Activated CD4-positive, alpha-beta T cell treated with anti-CD3 and anti-CD28 coated beads for 4 hours (primary cell): ENCODE results near the gene ANKS1B.
"Not testable (repeated sequence)": the region's sequence is repeated elsewhere in the genome, so short reads cannot be mapped to it uniquely, and the experiment has no call there.

Experiments
- DNase-seq, 2 donors: peaks; one replicate each; pipeline ENCODE4 v3.0.0-alpha.2; 2020

Gene ANKS1B

DNA sequence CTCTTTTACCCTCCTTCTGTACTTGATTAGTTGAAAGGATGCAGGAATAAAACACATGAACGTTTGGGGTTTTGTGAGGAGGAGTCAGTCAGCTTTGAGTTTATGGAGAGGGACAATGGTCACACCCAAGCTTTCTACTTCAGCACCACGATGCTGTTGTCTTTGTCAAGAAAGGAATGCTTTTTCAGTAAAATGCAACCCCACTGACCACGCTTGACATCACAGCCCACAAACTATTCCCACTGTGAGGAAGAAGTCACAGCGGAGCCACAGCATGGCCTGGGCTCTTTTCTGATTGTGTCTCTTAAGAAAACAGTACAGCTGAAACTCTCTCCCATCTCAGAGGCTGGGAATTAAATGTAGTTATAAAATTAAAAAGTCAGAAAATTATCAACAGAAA, 1204.5 kb downstream of the ANKS1B start:
- DNase-seq, result no peak

DNA sequence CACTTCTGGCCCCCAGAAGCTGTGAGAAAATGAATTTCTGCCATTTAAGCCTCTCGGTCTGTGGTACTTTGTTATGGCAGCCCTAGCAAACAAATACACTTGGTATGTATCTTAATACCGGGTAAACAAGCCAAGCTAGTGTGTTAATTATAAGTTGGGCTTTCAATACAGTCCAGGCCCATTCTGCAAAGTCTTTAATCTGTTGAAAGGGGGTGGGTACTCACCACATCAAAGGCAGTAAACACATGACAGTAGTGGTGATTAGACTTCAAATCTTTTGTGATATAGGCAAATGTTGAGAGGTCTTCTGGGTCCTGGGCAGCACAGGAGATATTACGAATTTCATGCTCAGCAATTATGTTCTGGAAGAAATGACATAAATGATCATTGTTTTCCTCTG, 1211.9 kb downstream of the ANKS1B start:
- DNase-seq, result no peak

DNA sequence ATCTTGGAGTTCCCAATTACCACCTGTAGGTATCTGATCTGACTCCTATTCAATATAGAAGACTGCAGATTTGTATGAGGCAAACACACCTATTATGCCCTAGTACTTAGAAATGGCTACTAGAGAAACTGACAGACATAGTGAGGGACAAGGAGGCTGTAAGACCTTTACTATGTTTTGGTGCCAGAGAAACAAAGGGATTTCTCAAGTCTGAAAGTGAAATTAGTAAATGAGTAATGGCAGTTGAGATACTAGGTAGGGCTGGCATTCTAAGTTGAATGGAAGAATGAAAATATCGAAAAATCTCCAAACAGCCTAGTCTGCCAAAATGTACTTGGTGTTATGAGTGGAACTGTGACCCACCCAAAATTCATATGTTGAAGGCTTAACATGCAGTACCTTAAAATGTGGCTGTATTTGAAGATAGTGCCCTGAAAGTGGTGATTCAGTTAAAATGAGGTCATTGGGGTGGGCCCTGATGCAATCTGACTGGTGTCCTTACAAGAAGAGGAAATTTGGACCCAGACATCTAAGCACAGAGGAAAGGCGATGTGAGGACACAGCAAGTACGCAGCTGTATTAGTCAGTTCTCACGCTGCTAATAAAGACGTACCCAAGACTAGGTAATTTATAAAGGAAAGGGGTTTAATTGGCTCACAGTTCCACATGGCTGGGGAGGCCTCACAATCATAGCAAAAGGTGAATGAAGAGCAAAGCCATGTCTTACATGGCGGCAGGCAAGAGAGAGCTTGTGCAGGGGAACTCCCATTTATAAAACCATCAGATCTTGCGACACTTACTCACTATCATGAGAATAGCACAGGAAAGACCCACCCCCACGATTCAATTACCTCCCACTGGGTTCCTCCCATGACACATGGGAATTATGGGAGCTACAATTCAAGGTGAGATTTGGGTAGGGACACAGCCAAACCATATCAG, 1212.7 kb downstream of the ANKS1B start:
- DNase-seq, result no peak

DNA sequence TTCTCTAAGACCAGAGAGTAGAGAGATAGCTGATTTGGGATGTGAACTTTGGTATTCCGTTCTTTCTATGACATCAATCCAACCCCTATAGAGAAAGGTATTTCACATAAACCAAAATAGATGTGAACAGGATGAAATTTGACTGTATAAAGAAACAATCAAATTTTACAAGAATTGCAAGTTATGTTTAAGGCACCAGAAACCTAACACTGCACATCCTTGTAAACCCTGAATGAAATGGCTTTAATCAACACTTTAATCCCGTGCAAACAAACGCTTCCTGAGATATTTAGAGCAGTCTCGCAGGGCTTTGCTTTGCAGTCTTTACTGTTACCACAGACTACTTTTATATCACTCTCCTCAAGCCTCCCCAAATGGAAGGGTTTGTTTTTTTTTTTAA, 1214.5 kb downstream of the ANKS1B start:
- no peak for DNase-seq

DNA sequence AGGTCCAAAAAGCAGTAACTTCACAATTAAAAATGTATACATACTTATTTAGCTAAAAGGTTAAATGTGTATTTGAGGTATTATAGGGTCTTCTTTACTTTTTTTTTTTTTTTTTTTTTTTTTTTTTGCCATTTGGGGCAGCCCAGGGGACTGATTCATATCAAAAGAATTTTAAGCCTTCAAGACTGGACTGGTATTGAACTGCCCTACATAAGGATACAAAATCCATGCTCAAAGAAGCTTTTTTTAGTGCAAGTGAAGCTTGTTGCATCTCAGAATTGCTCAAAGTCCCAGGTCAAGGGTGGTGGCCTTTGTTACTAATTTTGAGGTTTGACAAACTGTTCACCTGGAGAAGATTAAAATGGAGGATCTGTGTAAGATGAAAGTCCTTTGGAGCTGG, 1215.7 kb downstream of the ANKS1B start:
- no peak for DNase-seq

DNA sequence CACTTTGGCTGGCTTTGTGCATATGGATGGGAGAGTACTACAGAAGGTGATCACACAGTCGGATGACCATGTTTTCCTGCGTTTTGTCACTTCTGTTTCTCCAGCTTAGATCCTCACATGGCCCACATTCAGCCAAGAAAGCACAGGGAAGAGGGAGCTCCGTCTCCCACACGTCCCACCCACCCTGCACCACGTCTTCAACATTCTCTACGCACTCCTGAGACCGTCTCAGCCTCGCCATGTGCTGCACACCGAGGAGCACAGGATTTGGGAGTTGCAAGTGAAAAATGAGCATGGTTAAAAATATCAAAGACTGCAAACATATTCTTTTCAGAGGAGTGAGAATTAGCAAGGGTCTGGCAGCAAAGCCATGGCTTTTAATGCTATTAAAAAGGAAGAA, 1217.5 kb downstream of the ANKS1B start:
- no peak for DNase-seq

DNA sequence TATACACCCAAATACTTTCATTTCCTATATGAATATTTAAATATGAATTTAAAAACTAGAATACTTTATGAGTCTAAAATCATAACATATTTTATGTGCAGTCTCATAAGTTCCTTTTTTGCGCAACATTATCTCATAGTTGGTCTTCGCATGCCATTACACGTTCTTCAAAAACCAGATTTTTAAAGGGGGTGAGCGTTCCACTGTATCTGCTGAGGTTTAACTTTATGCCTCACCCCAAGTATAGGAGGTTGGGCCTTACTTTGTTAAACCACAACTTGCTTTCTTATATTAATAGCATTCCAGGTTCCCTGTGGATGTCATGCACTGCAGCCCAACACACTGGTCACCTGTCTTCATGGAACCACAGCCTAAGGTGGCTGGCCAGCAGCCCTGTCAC, 1221.1 kb downstream of the ANKS1B start:
- DNase-seq, result no peak

DNA sequence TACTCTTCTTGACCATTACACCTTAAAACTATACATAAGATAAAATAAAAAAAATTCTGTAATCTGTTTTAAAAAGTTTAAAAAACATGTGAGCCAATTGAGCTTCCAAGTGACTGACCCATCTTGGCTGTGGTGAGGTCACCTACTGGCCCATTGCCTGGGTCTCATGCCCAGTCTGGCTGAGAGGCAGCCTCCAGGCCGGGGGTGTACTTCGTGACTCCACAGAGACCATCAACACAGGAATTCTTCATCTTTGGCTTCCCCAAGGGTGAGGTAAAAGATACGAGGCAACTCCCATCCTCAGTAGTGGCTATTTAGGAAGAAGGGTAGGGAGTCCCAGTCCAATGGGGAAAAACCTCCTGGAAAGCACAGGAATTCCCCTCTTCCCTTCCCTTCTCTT, 1226.4 kb downstream of the ANKS1B start:
- no peak for DNase-seq

DNA sequence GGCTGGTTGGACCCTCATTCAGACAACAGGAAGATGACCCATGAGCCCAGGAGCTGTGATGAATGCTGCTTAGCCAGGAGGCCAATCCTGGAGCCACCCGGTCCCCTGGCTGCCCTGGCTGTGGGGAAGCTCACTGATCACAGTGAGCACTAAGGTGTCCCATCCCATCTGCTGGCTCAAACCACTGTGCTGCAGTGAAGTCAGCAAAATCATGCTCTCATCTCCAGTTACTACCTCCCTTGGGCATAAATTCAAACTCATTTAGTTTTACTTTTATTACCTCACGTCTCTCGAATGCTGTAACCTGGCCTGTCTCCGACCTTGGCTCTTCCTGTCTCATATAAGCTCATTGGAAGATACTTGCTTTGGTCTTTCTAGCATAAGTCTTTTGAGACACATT, 1227.3 kb downstream of the ANKS1B start:
- no peak for DNase-seq

DNA sequence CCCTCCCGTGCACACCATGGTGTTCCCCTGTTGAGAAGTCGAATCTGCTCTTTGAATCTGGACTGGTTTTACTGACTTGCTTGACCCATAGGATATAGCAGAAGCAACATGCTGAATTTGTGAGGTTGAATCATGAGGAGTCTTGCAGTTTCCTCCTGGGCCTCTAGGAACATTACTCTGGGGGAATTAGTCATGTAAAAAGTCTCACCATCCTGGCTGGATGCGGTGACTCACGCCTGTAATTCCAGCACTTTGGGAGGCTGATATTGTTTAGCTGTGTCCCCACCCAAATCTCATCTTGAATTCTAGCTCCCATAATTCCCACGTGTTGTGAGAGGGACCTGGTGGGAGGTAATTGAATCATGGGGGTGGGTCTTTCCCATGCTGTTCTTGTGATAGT, 1228.9 kb downstream of the ANKS1B start:
- not testable (repeated sequence) for DNase-seq

DNA sequence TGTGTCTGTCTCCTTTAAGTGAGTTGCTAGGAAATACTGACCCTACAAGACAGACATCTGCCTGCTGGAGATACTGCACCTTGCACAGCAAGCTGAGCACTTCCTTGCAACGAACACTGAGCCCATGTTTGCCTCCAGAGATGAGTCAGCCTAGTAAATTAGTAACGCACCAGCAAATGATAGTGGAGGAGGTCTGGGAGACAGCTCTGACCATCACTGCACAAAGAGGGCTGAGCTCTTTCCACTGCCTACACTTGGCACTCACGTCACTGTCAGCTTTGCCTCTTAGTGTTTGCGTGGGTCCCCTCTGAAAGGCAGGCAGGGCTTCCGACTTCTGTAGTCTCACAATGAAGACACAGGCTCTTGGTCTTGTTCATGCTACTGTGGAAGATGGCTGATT, 1230.6 kb downstream of the ANKS1B start:
- no peak for DNase-seq

DNA sequence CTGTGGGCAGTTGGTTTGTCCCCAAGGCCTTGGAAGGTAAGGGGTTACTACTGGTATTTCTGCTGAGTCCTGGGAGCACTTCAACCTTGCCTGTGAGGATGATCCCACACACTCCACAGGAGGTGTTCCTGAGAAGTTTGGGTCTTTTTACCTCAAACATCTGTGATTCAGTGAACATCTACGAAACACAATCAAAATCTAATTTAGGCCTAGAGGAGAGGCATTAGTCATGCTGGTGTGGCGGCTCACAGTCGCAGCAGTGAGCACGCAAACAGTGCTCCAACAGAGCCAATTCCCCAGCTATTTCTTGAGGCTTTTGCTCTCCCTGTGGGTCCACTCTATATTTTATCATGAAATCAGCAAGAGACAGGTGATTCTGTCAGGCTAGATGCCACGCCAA, 1232.0 kb downstream of the ANKS1B start:
- DNase-seq, result no peak

DNA sequence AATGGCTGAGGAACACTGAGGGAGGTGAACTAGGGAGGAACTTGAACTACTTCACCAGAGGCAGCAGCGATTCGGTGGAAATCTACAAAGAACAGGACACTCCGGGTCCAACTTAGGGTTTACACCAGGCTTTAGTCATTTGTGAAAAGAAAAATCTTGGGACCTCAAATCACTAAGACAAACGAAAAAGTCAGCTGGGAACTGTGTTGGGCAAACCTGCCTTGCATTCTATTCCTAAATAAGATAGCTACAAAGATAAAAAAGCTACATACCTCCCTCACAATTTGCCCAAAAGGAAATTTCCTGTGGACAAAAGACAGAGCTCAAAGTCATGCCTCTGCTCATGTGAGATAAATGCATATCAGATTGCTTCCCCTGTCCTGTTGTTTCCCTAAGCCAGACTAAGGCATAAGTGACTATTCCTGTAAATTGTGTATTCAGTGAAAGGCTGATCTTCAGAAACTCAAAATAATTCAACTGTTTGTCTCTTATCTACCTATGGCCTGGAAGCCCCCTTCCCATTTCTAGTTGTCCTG, 1233.1 kb downstream of the ANKS1B start:
- DNase-seq, result no peak

DNA sequence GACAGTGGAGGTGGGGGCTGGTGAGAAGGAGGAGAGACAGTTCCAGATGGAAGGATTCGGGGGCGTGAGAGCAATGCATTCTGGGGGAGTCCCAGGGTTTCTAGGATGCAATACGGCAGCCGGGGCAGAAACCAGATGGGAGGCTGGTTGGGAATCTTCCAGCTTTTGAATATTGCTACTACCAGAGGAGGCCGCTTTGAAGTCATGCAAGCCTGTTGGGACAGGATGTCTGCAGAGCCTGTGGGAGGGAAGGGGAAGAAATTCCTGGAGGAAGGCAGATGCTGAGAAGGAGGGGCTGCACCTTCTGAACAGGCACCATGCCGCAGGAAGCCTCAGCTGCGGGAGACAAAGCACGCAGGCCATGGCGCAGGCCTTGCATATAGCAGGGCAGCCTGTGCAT, 1234.2 kb downstream of the ANKS1B start:
- DNase-seq, result no peak

DNA sequence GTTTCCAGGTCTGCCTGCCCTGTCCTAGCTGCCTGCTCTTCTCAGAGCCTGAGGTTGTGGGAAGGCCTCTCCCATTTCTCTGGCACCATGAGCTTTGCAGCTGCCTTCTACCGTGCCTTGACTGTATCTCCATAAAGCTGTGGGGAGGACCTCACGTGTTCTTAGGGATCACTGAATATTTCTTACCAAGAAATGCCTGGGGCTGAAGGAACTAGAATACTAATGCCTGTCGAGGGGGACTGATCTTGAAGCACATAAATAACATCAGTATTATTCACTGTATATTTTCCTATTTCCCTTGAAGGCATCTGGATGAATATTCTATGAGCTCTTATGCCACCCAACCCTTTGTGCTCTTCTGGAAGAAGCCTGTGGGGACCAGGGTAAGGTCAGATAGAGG, 1236.3 kb downstream of the ANKS1B start:
- no peak for DNase-seq

DNA sequence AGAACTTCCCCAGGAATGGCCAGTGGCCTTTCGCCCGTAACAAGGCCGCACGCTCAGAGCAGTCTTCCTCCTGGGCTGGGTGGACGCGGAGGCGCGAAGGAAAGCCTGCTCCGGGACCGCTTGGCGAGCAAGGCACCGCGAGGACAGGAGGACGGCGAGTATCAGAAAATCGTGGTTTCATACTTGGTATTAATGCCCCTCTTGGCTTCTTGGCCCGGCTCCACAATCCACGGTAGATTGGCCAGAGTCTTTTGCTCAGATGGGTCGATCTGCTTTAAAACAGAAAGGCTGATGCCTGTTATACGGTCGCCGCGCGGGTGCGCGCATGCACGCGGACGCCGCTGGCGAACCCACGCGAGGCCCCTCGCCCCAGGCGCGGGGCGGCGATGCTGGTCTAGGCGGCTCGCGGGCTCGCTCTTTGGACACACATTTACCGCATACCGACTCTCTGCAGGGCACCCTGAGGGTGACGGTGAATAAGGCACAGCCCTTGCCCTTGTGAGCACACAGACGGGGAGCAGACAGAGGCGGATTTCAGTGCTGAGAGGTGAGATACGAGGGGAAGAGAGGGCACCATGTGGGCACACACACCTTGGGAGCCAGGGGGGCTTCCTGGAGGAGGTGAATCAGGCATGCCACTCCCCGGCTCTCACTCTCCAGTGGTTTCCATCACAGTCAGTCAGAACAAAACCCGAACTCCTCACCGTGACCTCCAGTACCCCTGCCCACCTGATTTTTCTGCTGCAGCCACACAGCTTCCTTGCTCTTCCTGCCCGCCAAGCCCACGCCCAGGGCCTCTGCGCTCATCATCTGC, 1239.0 kb downstream of the ANKS1B start:
- peak; percentile 5 to 9 for DNase-seq

DNA sequence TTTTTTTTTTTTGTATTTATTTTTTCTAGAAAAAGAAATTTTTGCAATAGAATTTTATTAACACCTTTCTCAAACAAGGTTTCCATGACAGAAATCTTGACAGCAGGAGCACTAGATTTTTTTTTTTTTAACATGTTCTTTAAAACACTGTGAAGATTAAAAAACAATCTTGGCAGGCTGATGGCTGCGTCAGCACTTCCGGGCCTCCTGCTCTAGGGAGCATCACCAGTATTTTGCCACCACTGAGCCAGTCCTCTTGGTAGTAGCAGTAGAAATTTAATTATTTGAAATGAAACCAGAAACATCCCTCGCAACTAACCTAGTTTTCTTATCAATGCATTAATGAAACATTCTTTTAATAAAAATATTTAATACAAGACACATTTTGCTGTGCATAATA, 1240.1 kb downstream of the ANKS1B start:
- DNase-seq, result peak in 1 of 2 donors; percentile 8

DNA sequence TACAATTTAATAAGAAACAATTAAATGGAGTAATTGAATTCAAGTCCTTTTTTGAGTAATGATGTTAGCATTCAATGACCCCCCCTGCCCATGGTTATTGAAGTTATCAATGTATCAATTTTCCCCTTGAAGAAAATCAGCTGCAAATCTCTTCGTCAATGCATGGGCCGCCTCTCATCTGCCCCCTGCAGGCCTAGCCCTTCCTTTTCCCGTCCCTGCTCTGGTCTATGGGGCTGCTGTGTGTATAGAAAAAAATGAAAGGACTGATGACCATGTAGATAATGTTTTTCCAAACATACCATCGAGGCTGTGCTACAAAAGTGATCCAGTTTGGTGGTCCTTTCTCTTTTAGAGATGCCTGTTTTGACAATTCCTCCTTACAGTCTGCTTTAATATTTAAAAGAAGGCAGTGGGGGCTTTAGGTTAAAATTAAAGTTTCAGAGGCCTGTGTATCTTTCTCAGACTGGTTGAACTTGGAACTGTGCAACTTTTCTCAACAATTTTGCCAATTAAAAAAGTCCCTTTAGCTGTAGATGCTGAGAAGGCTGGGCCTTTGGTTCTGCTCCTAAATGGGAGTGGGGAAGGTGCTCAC, 1241.3 kb downstream of the ANKS1B start:
- no peak for DNase-seq

DNA sequence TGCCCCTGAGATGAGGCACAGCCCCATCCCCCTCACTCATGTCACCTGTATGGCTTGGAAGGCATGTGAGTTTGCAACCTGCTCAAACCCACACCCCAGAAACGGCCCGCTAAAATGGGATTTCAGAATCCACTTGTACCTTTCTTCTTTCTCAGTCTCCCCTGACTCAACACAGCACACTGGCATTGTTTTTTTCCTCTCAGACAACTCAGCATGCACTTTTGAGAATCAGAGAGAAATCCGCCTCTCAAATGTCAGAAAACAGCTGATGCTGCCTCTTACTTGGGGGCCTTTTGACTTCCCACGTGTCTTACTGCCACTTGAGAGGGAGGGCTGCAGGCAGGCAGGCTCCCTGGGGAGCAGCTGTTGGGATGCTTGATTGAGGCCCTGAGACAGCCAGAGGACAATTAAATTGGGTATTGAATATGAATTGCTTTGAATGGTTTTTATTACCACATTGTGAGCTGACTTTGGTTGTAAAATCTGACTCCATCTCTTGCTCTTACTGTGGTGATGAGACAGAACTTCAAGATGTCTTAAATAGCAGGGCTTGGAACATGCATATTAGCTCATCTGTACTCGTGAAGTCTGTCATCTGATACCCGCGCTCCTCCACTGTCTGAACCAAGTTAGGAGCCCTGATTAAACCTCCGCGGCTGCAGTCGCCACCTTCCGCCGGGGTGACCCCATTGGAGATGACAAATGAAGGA, 1243.0 kb downstream of the ANKS1B start:
- no peak for DNase-seq

DNA sequence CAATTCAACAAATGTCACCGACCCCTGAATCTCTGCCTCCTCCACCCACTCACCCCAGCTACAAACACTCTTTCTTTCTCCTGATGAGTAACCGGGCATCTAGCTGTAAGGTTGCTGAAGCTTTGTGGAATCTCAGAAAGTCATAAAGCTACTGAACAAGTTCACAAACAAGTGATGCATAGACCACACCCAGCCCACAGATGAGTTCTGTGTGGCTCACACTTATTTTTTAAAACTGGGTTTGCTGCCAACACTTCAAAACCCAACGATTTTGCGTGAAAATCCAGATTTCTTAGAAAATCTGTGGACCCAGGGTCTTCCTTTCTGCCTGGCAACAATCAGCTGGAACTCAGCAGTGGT, 1243.6 kb downstream of the ANKS1B start:
- no peak for DNase-seq

DNA sequence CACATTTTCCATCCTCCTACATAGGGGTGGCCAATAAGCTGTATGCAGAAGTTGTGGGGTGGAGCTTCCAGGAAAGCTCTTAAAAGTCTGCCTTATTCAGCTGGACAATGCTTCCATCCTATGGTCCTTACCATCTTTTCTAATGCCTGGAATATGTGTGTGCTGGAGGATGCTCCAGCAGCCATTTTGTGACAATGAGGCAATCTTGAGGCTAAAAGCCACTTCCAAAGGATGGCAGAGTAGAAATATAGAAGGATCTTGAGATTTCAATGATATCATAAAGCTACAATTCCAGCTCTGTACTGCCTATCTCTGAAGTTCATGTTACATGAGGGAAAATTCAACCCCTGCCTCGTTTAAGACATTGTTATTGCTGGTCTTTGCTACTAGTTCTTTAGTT, 1244.0 kb downstream of the ANKS1B start:
- no peak for DNase-seq

DNA sequence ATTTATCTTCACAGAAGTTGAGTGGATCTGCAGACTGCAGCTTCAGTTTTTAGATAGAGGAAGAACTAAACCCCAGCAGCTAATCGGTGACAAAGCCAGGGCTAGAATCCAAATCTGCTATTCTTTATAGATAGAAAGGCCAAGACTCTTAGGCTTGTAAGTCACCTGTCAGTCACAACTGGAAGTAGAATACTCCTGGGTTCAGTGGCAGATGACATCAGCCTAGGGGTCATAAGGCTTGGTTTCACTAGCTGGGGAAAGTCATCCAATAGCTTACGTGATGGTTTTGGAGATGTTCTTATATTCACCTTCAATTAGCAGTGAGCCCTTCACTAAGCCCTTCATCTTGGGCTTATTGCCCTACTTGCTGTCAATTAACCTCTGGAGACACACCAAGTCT, 1246.2 kb downstream of the ANKS1B start:
- DNase-seq, result no peak

DNA sequence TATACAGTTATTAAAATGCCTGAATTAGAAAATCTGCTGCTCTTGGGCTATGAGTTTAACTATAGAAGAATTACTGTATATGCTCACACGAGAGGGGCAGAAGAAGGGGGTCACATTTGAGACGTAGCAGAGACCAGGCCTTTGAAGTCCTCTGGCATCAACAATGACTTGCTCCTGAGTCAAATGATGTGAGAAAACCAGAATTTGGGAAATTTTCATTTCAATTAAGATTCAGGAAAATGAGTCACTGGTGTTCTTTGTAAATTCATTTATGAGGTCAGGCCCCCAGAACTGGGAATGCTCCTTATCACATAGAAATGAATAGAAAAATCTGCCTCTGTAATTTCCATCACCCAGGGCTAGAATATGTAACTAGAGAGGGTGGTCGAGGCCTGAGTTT, 1246.7 kb downstream of the ANKS1B start:
- no peak for DNase-seq
